Thoracic aorta (tissue), 2 donors: Measurements from ENCODE around the gene GADD45A. TPM values are rescaled to one million over a fixed set of nuclear protein-coding genes. Genes with fewer than 3 reads are reported as not detected.
A peak's percentile ranks its signal among the peaks of the same experiment; 100 is the strongest.

ENCODE experiments used
- ATAC-seq: fragments of 150-250 bp; one replicate; pipeline ENCODE4 v1.8.0; 2017; ENCODE audit warnings: low read depth; ENCODE audit not compliant: insufficient number of reproducible peaks, low FRiP score
- DNase-seq: peaks from one replicate; pipeline ENCODE4 v3.0.0-alpha.2; 2020; ENCODE audit warnings: low spot score
- H3K27ac ChIP-seq, 2 donors: fragments of 200-600 bp; sonication (generic); 1 replicate in 1 of 2; 2 replicates in 1 of 2; pipeline ENCODE4 v1.5.1; 2016; ENCODE audit warnings: mild to moderate bottlenecking in 2 of 2, moderate library complexity in 2 of 2
- H3K27me3 ChIP-seq: fragments of 200-600 bp; sonication (generic); replicated peaks from 2 replicates; pipeline ENCODE4 v1.6.0; 2016; ENCODE audit warnings: mild to moderate bottlenecking; ENCODE audit not compliant: insufficient read depth
- H3K36me3 ChIP-seq: fragments of 200-600 bp; sonication (generic); one replicate; pipeline ENCODE4 v1.5.1; 2016
- H3K4me1 ChIP-seq, 2 donors: fragments of 200-600 bp; sonication (generic); 1 replicate in 1 of 2; 2 replicates in 1 of 2; pipeline versions ENCODE4 v1.5.1 to v1.6.0; 2016; ENCODE audit warnings: low read depth in 2 of 2, mild to moderate bottlenecking in 1 of 2; ENCODE audit not compliant: control insufficient read depth in 1 of 2
- H3K4me3 ChIP-seq: fragments of 200-600 bp; sonication (generic); 2 replicates; pipeline ENCODE4 v1.5.1; 2016; ENCODE audit warnings: mild to moderate bottlenecking
- H3K9me3 ChIP-seq: fragments of 200-600 bp; sonication (generic); 2 replicates; pipeline ENCODE4 v1.5.1; 2016
- CTCF ChIP-seq: fragments of 200-600 bp; sonication (generic); IDR thresholded peaks from one replicate; pipeline ENCODE4 v1.5.1; 2019; ENCODE audit warnings: antibody characterized with exemption
- total RNA-seq, 2 donors: library from RNA; depleted of rRNA; stranded (reverse); fragments of >200 nt; gene quantifications; one replicate each; pipeline versions ENCODE4 v1.1.0 to v1.2.3, GENCODE V29; 2016

The GADD45A gene
- total RNA-seq, 2 donors from 2014 or later = 227 to 262 TPM

DNA sequence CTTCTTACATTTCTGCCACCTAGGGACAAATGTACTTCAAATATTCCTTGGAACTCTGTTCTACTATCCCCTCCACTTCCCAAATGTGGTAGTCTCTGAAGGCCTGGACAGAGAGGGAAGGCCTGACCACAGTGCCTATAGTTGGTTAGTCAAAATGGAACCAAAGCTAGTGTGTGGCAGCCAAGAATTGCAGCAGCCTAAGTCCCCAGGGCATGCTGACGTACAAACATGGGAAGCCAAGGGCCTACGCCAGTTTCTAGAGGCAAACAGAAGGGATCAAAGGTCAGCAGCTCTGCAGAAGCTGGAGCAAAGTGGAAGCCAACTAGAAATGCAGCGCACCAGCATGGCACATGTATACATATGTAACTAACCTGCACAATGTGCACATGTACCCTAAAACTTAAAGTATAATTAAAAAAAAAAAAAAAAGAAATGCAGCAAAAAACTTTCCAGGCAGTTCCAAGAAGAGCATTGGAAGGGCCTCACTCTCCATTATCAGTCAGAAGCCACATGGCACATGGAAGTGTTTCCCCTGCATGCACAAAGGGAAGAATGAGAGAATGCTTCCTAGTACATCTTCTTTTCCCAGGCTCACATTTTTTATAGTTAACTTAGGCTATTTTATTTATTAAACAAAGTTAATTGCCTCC is 39.4 kb upstream of the GADD45A start:
- no peak for TF ChIP-seq CTCF
- H3K27me3 ChIP-seq = no peaks in the 10 kb centered on the region
- H3K4me3 ChIP-seq = no peak overlapping the region
- peak overlapping the region; percentile 35 to 62 for H3K27ac ChIP-seq
- H3K4me1 ChIP-seq = peaks cover 14 to 21% of the 10 kb centered on the region in 2 donors
- ATAC-seq (no peak), DNase-seq (no peak)
- no peaks in the 10 kb centered on the region for H3K9me3 ChIP-seq
- H3K36me3 ChIP-seq = no peaks in the 10 kb centered on the region

GRCh38 chr1:67646145-67647035 is 38.6 kb upstream of the GADD45A start:
- TF ChIP-seq CTCF = no peak
- Histone ChIP-seq H3K4me3 (no peak overlapping the region), H3K36me3 (no peaks in the 10 kb centered on the region), H3K27ac (peak overlapping the region; percentile 35 to 62), H3K9me3 (no peaks in the 10 kb centered on the region), H3K27me3 (no peaks in the 10 kb centered on the region), H3K4me1 (peaks cover 14 to 21% of the 10 kb centered on the region in 2 donors)
- DNase-seq (no peak), ATAC-seq (no peak)

DNA sequence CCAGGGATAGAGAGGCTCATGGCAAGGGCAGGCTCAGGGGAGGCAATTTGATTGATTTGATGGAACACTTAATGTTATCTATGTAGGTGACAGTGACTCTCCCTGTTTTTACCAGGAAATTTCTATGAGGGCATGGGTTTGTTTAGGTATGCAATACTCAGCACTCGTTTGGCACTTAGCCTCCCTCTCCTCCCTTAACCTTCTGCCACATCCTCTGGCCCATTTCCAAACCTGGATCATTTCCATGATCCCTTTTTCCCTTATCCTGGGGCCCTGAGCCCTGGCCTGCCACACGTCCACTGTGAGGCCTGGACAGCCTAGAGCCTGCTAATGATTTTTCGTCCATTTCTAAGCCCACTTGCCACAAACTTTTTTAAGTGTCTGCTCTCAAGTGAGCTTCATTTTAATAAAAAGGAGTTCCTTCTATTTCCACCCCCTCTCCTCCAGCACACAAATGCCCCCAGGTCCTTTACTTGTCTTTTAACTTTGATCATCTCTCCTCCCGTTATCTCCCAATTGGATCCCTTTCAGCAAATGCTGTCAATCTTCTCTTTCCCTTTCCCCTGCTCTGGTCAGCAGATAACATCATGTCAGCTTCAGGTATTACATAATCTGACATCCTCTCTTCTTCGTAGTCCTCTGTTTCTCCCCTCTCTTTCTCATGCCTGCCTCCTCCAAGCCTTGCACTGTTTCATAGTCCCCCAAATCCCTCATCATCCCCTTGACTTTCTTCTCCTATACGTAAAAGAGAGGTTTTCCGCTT is 37.8 kb upstream of the GADD45A start:
- H3K4me3 ChIP-seq = no peak overlapping the region
- H3K27ac ChIP-seq = peak overlapping the region; percentile 35 to 62
- H3K9me3 ChIP-seq = no peaks in the 10 kb centered on the region
- DNase-seq (no peak), ATAC-seq (no peak)
- H3K36me3 ChIP-seq = no peaks in the 10 kb centered on the region
- TF ChIP-seq CTCF = no peak
- H3K4me1 ChIP-seq = peaks cover 14 to 21% of the 10 kb centered on the region in 2 donors
- H3K27me3 ChIP-seq = no peaks in the 10 kb centered on the region

- no peak for ATAC-seq
- H3K4me1 ChIP-seq = peaks cover 14 to 21% of the 10 kb centered on the region in 2 donors
- no peaks in the 10 kb centered on the region for H3K9me3 ChIP-seq
- H3K4me3 ChIP-seq = no peak overlapping the region
- no peaks in the 10 kb centered on the region for H3K36me3 ChIP-seq
- no peak for DNase-seq
- no peak for TF ChIP-seq CTCF
- peak overlapping the region; percentile 35 to 62 for H3K27ac ChIP-seq
- no peaks in the 10 kb centered on the region for H3K27me3 ChIP-seq
Observed at GRCh38 chr1:67647814-67648358, 37.1 kb upstream of the GADD45A start.
